Neural progenitor cell (in vitro differentiated cells): ENCODE results near the gene RNF128. TPM values are rescaled to one million over a fixed set of nuclear protein-coding genes. Genes with fewer than 3 reads are reported as not detected.

Experiments
- DNase-seq: peaks from one replicate; pipeline ENCODE4 v3.0.0-alpha.2; 2016; ENCODE audit warnings: low spot score
- H2AFZ ChIP-seq: fragments of 200-600 bp; sonication (generic); replicated peaks from 2 replicates; pipeline ENCODE4 v1.6.1; 2016; ENCODE audit warnings: antibody characterized with exemption
- H3F3A ChIP-seq: fragments of 200-600 bp; sonication (generic); 2 replicates; pipeline ENCODE4 v1.6.1; 2016; ENCODE audit warnings: antibody characterized with exemption, low read depth
- H3K27ac ChIP-seq: fragments of 200-600 bp; sonication (generic); 2 replicates; pipeline ENCODE4 v1.5.1; 2016; ENCODE audit warnings: mild to moderate bottlenecking
- H3K27me3 ChIP-seq: fragments of 200-600 bp; sonication (generic); 2 replicates; pipeline ENCODE4 v1.6.1; 2016; ENCODE audit warnings: mild to moderate bottlenecking, moderate library complexity
- H3K36me3 ChIP-seq: fragments of 200-600 bp; sonication (generic); 2 replicates; pipeline ENCODE4 v1.5.1; 2016
- H3K4me1 ChIP-seq: fragments of 200-600 bp; sonication (generic); 2 replicates; pipeline ENCODE4 v1.6.1; 2016; ENCODE audit warnings: mixed run types
- H3K4me2 ChIP-seq: fragments of 200-600 bp; sonication (generic); 2 replicates; pipeline ENCODE4 v1.6.1; 2016
- H3K4me3 ChIP-seq: fragments of 200-600 bp; sonication (generic); 2 replicates; pipeline ENCODE4 v1.5.1; 2016
- H3K79me2 ChIP-seq: fragments of 200-600 bp; sonication (generic); 2 replicates; pipeline ENCODE4 v1.6.1; 2016; ENCODE audit warnings: low read depth
- H3K9ac ChIP-seq: fragments of 200-600 bp; sonication (generic); 2 replicates; pipeline ENCODE4 v1.6.1; 2016
- H3K9me3 ChIP-seq: fragments of 200-600 bp; sonication (generic); 2 replicates; pipeline ENCODE4 v1.5.1; 2016; ENCODE audit warnings: low read depth
- H4K20me1 ChIP-seq: fragments of 200-600 bp; sonication (generic); 2 replicates; pipeline ENCODE4 v1.6.1; 2016; ENCODE audit warnings: low read depth
- H3K27ac Mint-ChIP-seq: 3 replicates; pipeline ENCODE4 v1.8.0; 2021; ENCODE audit warnings: mixed read lengths
- H3K27me3 Mint-ChIP-seq: 2 replicates; pipeline ENCODE4 v1.8.0; 2022; ENCODE audit warnings: low read depth, mild to moderate bottlenecking, inconsistent platforms, moderate library complexity, mixed read lengths; ENCODE audit not compliant: insufficient read depth
- H3K36me3 Mint-ChIP-seq: 3 replicates; pipeline ENCODE4 v1.8.0; 2021; ENCODE audit warnings: mixed read lengths
- H3K4me1 Mint-ChIP-seq: 3 replicates; pipeline ENCODE4 v1.8.0; 2021; ENCODE audit warnings: mixed read lengths
- H3K4me3 Mint-ChIP-seq: 3 replicates; pipeline ENCODE4 v1.8.0; 2021; ENCODE audit warnings: mild to moderate bottlenecking, moderate library complexity, mixed read lengths
- H3K9me3 Mint-ChIP-seq: 3 replicates; pipeline ENCODE4 v1.8.0; 2020; ENCODE audit warnings: mixed read lengths
- CTCF ChIP-seq: fragments of 200-600 bp; sonication (generic); IDR thresholded peaks from 2 replicates; pipeline ENCODE4 v1.5.1; 2017; ENCODE audit warnings: antibody characterized with exemption, mild to moderate bottlenecking
- EZH2 ChIP-seq: fragments of 200-600 bp; sonication (generic); IDR thresholded peaks from 2 replicates; pipeline ENCODE4 v1.6.1; 2017; ENCODE audit warnings: antibody characterized with exemption, mild to moderate bottlenecking, moderate library complexity
- EZH2phosphoT487 ChIP-seq: fragments of 200-600 bp; sonication (generic); IDR thresholded peaks from 2 replicates; pipeline ENCODE4 v1.6.1; 2017; ENCODE audit warnings: antibody characterized with exemption
- total RNA-seq: library from RNA; depleted of rRNA; stranded (reverse); fragments of >200 nt; gene quantifications from 2 replicates; pipeline ENCODE4 v1.2.3, GENCODE V29; 2015; ENCODE audit warnings: low replicate concordance

Gene RNF128
- total RNA-seq, 1 donor from 2014 or later: not detected

GRCh38 chrX:106718709-106719108 is 7.8 kb upstream of the RNF128 start:
- H3F3A ChIP-seq: no peaks in the 10 kb centered on the region
- no peaks in the 10 kb centered on the region for H4K20me1 ChIP-seq
- H3K4me2 ChIP-seq: no peak overlapping the region
- DNase-seq: no peak
- Mint-ChIP-seq H3K27me3 (peaks cover 2% of the 10 kb centered on the region), H3K4me3 (no peak overlapping the region), H3K36me3 (no peaks in the 10 kb centered on the region), H3K27ac (no peak overlapping the region), H3K9me3 (no peaks in the 10 kb centered on the region), H3K4me1 (no peaks in the 10 kb centered on the region)
- no peak overlapping the region for H3K9ac ChIP-seq
- no peaks in the 10 kb centered on the region for H3K4me1 ChIP-seq
- H3K9me3 ChIP-seq: peaks cover 3% of the 10 kb centered on the region
- H3K27me3 ChIP-seq: peaks cover 6% of the 10 kb centered on the region
- no peaks in the 10 kb centered on the region for H3K36me3 ChIP-seq
- TF ChIP-seq EZH2 (no peak), CTCF (no peak), EZH2phosphoT487 (no peak)
- no peaks in the 10 kb centered on the region for H3K79me2 ChIP-seq
- H3K27ac ChIP-seq: no peak overlapping the region
- no peak overlapping the region for H2AFZ ChIP-seq
- H3K4me3 ChIP-seq: no peak overlapping the region

DNA sequence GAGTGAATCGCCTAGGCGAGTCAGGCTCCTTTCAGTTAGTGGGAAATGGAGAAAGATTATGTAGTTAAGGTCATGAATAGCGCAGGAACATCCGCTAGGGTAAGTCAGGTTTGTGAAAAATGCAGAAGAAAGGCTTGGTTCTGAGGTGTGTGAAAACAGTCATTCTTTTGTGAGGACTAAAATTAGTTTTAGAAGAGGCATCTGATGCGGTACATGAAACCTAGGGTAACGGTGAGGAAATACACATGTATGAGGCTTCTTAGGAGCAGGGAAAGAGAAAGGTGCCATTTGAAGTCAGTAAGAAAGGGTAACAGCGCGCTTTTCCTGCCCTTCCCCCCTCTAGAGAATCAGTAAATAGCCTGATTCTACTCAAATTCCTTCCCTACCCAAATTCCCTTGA is 570 bp upstream of the RNF128 start:
- Mint-ChIP-seq H3K4me3 (peak overlapping the region; percentile 91), H3K36me3 (peaks cover 2% of the 10 kb centered on the region)

GRCh38 chrX:106728337-106728736 is 1.8 kb downstream of the RNF128 start:
- H3F3A ChIP-seq: peaks cover 4% of the 10 kb centered on the region
- no peaks in the 10 kb centered on the region for H3K9me3 Mint-ChIP-seq
- H2AFZ ChIP-seq: no peak overlapping the region
- peaks cover 22% of the 10 kb centered on the region for H3K27me3 Mint-ChIP-seq
- H3K27ac ChIP-seq: no peak overlapping the region
- H3K79me2 ChIP-seq: no peaks in the 10 kb centered on the region
- peaks cover 5% of the 10 kb centered on the region for H3K4me1 Mint-ChIP-seq
- no peak overlapping the region for H3K4me3 Mint-ChIP-seq
- peaks cover 2% of the 10 kb centered on the region for H3K36me3 Mint-ChIP-seq
- H3K27ac Mint-ChIP-seq: no peak overlapping the region
- H3K36me3 ChIP-seq: no peaks in the 10 kb centered on the region
- no peaks in the 10 kb centered on the region for H4K20me1 ChIP-seq
- H3K4me2 ChIP-seq: no peak overlapping the region
- peaks cover 85% of the 10 kb centered on the region for H3K27me3 ChIP-seq
- no peak for DNase-seq
- no peak overlapping the region for H3K9ac ChIP-seq
- H3K4me1 ChIP-seq: peaks cover 4% of the 10 kb centered on the region
- TF ChIP-seq EZH2 (no peak), CTCF (no peak), EZH2phosphoT487 (no peak)
- no peaks in the 10 kb centered on the region for H3K9me3 ChIP-seq
- H3K4me3 ChIP-seq: no peak overlapping the region

More for the DNA sequence above, 570 bp upstream of the RNF128 start:
- Mint-ChIP-seq H3K9me3 (no peaks in the 10 kb centered on the region), H3K27me3 (peaks cover 22% of the 10 kb centered on the region), H3K4me1 (peaks cover 5% of the 10 kb centered on the region), H3K27ac (no peak overlapping the region)
- TF ChIP-seq EZH2phosphoT487 (no peak), EZH2 (no peak), CTCF (no peak)
- Histone ChIP-seq H3K9me3 (no peaks in the 10 kb centered on the region), H3K4me3 (peak overlapping the region; percentile 51), H3K79me2 (no peaks in the 10 kb centered on the region), H4K20me1 (no peaks in the 10 kb centered on the region), H3F3A (peaks cover 4% of the 10 kb centered on the region), H3K36me3 (no peaks in the 10 kb centered on the region), H3K9ac (no peak overlapping the region), H3K4me1 (peaks cover 4% of the 10 kb centered on the region), H3K27ac (no peak overlapping the region), H3K27me3 (peaks cover 76% of the 10 kb centered on the region), H3K4me2 (peak overlapping the region; percentile 78), H2AFZ (no peak overlapping the region)
- DNase-seq: no peak
